GM19025 (cell line): ENCODE data around the gene LIF.
"Not testable (repeated sequence)": the region's sequence is repeated elsewhere in the genome, so short reads cannot be mapped to it uniquely, and the experiment has no call there.

ENCODE experiments used
- ATAC-seq: cut with Tn5 transposase; IDR thresholded peaks from one replicate; pipeline ENCODE4 v1.9.1; 2021; ENCODE audit warnings: mild to moderate bottlenecking, low read depth, moderate library complexity; ENCODE audit not compliant: unreplicated experiment

LIF gene

DNA sequence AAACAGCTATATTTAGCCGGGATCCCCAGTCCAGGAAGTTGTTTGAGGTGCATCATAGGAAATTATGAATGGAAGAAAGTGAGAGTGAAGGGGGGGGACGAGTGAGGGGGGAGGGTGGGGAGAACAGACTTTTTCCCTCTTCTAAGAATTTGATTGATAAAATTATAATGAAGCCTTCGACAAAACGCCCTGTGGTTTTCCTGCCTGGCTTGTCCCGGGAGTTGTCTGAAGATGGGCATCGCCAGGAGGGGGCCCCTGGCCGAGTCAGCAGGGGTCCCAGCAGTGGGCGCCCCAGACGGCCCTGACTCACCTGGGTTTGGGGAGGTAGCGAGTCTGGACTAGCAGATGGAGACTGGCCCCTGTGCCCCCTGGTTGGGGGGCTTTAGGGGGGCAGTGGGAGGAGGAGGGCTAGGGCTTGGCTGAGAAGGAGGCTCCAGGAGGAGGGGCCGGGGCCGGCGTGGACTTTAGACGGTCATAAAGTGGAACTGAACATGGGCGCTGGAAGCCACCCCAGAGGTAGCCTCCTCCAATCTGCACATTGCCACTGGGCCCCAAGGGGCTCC is 336 bp upstream of the LIF start:
- no peak for ATAC-seq

DNA sequence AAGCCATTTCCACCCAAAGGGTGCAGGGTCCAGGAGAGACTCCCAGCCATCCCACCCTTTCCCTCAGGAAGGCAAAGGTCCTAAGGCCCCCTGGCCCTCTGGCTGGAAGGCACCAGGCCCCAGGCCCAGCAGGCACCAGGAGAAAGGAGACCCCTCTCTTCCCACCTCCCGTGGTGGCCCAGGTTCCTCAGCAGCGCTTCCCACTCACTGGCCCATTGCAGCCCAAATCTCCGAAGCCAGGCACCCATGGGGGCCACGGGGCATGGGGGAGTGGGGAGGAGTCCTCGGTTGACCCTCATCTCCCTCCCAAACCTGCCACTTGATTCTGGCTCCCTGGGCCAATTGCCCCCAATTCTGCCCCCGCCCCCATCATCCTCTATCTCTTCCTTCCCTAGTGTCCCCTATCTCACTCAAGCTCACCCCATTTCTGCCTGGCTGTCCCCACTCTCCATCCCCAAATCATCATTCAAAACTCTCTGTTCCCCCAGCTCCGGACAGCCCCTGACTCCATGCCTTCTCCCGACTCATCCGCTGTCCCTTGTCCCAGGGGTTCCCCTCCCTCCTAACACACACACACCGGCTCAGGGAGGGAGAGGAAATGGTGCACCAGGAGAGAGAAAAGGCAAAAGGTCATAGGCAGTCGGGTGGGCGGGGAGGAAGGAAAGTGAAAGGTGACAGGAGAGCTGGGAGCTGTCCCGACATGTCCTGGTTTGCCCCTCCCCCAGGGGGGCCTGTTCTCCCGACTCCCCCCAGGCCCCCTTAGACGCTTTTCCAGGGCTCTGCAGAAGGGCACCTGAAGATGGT is 1.2 kb downstream of the LIF start:
- ATAC-seq: no peak

DNA sequence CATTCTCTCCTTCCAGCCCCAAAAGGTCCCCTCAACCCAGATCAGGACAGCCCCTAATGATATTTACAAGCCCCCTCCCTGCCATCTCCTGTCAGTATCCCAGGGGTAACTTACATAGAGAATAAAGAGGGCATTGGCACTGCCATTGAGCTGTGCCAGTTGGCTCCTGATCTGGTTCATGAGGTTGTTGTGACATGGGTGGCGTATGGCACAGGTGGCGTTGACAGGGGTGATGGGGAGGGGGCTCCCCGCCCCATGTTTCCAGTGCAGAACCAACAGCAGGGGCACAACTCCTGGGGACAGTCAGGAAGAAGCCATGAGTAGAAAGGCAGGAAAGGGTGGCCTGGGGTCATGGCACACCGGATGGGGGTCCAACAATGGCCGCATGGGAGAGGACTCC is 1.9 kb downstream of the LIF start:
- no peak for ATAC-seq

- ATAC-seq: no peak
Measured at GRCh38 chr22:30244066-30244465, 2.5 kb downstream of the LIF start.

- no peak for ATAC-seq
Measured at GRCh38 chr22:30243661-30244060, 2.9 kb downstream of the LIF start.

- ATAC-seq: no peak
Measured at GRCh38 chr22:30241576-30242371, 4.8 kb downstream of the LIF start.

DNA sequence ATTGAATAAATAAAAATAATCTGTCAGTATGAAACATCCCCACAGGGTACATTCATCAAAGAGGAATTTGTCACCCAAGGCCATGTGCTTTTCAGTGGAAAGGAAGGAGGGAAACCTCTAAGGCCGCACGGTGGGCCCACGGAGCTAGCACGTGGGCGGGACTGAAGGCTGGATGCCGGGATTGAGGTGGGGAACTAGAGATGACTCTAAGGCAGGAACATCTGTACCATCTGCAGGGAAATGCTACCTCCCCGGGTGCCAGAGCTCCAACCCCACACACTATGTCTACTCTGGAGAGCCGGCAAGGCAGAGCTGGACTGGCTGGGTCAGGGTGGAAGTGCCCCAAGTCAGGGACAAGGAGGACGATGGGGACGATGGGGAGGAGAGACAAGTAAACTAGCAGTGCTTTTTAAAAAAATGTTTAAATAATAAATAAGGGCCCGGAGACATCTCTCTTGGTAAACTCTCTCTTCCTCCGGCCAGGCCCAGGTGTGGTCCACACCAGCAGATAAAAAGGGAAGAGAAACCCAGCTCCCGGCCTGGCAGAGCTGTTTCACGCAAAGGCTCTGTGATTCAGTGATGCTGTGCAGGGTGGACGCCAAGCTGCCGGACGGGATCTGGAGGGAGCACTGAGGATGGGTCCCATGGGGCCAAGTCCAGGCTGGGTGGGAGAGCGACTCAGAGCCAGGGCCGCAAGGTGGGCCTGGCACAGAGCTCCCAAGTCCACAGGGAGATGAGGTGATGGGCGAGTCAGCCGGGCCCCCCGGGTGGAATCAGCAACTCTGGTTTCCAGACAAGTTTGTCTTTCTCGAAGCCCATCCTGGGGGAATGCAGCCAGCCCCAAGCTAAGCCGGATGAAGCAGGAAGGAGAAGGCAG is 5.8 kb downstream of the LIF start:
- no peak for ATAC-seq

- no peak for ATAC-seq
Measured at GRCh38 chr22:30239488-30240405, 6.8 kb downstream of the LIF start.

GRCh38 chr22:30238661-30239487 is 7.7 kb downstream of the LIF start:
- no peak for ATAC-seq

GRCh38 chr22:30238136-30238535 is 8.4 kb downstream of the LIF start:
- ATAC-seq: no peak

DNA sequence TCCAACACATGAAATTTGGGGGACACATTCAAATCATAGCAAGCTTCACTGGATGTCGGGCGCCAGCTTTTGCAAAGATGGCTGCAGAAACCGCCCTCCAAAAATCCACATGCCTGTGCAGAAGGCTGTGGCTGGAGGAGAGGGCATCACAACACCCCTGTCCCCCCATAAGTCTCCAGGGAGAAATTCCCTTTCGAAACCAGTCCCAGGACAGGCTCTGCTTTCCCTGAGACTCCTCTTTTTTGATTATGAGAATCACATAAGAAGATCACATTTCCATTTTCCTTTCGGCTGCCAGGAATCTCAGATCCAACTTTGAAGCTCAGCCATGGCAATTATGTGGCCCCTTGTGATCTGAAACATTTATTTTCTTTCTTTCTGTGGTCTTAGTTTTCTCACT is 9.7 kb downstream of the LIF start:
- ATAC-seq: no peak

GRCh38 chr22:30235687-30236170 is 10.8 kb downstream of the LIF start:
- ATAC-seq: no peak

- no peak for ATAC-seq
Measured at GRCh38 chr22:30234786-30235470, 11.6 kb downstream of the LIF start.

DNA sequence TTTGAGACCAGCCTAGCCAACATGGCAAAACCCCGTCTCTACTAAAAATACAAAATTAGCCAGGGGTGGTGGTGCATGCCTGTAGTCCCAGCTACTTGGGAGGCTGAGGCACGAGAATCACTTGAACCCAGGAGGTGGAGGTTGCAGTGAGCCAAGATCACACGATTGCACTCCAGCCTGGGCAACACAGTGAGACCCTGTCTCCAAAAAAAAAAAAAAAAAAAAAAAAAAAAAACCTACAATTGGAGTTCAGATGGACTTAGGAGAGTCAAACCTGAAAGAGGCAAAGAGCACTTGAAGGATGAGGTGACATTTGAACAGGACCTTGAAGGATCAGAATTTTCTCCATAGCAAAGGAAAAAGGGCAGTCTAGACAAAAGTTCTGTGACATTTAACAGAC is 12.2 kb downstream of the LIF start:
- not testable (repeated sequence) for ATAC-seq

DNA sequence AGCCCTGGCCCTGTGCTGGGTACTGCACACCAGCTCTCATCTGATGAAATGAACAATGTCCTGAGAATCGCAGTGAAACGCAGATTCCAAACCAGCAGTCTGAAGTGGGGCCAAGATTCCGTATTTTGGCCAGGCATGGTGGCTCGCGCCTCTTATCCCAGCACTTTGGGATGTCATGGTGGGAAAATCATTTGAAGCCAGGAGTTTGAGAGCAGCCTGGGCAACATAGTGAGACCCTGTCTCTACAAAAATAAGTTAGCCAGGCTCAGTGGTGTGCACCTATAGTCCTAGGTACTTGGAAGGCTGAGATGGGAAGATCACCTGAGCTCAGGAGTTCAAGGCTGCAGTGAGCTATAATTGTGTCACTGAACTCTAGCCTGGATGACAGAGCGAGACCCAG is 13.0 kb downstream of the LIF start:
- no peak for ATAC-seq

DNA sequence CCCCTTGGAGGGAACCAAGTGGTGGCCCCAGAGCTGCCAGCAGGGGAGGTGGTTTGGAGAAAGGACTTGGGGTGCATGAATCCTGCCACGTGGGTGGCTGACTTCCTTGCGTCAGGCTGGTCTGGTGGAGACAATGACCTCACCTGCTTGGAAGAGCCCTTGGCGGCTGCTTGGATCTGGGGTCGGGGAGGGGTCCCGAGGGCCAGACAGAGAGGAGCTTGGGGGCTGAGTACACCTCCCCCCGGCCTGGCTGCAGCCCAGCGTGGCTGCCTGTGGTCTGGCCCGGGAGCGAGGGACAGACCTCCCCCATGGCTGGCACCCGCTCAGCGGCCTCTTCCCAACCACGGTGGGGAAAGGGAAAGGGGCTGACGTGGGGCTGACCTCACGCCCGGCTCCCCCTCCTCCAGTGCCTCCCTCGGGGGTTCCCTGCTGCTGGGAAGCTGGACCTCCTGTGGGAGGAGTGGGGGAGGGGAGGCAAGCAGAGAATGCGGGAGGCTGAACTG is 13.8 kb downstream of the LIF start:
- no peak for ATAC-seq

GRCh38 chr22:30230787-30231461 is 15.6 kb downstream of the LIF start:
- no peak for ATAC-seq
